SU-DHL-6 (cell line): ENCODE results near the gene MPRIP.

ENCODE experiments used
- EZH2phosphoT487 ChIP-seq: fragments of 200-600 bp; sonication (generic), shearing (Covaris generic); conservative IDR thresholded peaks from 2 replicates; pipeline ENCODE4 v1.6.1; 2018; ENCODE audit warnings: mild to moderate bottlenecking, antibody characterized with exemption, low read length, moderate library complexity, mixed read lengths
- TF ChIP-seq, protein P1 (sequence below): fragments of 200-600 bp; sonication (generic); IDR thresholded peaks from one replicate; pipeline ENCODE4 v1.5.1; 2017; ENCODE audit warnings: antibody characterized with exemption, mild to moderate bottlenecking, low read length, moderate library complexity; ENCODE audit not compliant: insufficient read depth, poor library complexity, severe bottlenecking

DNA sequence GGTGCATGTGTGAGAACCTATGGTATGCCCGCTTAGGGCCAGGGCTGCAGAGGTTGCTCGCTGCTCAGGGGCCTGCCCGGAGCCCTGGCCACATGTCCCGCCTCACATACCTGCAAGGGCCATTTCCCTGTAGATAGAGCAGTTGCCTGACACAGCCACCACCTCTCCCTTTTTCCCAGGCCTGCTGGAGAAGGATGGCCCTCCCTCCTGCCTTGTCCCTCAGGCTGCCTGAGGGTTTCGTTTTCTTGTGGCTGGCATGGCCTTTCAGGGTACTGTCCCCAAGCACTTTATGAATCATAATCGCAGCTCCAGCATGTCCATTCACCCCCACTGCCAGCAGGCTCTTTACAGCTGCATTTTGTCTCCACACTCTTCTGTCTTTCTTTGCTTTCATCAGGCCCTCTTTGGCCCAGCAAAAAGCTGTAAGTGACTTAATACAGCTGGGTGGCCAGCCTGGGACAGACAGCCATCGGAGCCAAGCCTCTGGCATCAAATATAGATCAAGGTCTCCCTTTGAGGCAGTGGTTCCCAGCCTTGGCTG lies 65.7 kb downstream of the MPRIP start:
- TF ChIP-seq, protein P1, sequence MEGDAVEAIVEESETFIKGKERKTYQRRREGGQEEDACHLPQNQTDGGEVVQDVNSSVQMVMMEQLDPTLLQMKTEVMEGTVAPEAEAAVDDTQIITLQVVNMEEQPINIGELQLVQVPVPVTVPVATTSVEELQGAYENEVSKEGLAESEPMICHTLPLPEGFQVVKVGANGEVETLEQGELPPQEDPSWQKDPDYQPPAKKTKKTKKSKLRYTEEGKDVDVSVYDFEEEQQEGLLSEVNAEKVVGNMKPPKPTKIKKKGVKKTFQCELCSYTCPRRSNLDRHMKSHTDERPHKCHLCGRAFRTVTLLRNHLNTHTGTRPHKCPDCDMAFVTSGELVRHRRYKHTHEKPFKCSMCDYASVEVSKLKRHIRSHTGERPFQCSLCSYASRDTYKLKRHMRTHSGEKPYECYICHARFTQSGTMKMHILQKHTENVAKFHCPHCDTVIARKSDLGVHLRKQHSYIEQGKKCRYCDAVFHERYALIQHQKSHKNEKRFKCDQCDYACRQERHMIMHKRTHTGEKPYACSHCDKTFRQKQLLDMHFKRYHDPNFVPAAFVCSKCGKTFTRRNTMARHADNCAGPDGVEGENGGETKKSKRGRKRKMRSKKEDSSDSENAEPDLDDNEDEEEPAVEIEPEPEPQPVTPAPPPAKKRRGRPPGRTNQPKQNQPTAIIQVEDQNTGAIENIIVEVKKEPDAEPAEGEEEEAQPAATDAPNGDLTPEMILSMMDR: no peak
- TF ChIP-seq EZH2phosphoT487: no peak
